Lower leg skin (tissue), 3 donors: ENCODE results near the gene TMEM154.

Source experiments
- POLR2A ChIP-seq, 2 donors: fragments of 450-650 bp; IDR thresholded peaks; one replicate each; pipeline ENCODE4 v1.6.1; 2016 to 2017; ENCODE audit warnings: antibody characterized with exemption in 2 of 2, mild to moderate bottlenecking in 1 of 2, moderate library complexity in 1 of 2
- TF ChIP-seq, protein P1 (sequence below), 3 donors: fragments of 450-650 bp; IDR thresholded peaks; one replicate each; pipeline ENCODE4 v1.5.1; 2016; ENCODE audit warnings: antibody characterized with exemption in 3 of 3, mild to moderate bottlenecking in 3 of 3, moderate library complexity in 2 of 3

DNA sequence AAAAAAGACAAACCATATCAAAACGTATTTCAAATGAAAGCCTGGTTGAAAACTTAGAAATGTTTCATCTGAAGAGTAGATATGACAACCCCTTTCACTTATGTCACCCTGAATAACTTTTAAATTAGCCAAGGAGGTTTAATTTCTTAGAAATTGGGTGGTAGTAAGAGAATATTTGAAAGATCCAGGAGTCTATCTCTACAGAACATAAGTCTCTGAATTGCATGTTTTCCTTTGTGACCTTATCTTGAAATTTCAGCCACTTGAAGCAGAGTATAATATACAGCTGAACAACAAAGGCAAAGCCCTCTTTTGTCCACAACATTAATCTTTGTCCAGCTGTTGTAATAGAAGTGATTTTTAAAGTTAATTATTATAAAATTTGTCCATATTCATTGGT, 49.5 kb downstream of the TMEM154 start:
- TF ChIP-seq, protein P1, sequence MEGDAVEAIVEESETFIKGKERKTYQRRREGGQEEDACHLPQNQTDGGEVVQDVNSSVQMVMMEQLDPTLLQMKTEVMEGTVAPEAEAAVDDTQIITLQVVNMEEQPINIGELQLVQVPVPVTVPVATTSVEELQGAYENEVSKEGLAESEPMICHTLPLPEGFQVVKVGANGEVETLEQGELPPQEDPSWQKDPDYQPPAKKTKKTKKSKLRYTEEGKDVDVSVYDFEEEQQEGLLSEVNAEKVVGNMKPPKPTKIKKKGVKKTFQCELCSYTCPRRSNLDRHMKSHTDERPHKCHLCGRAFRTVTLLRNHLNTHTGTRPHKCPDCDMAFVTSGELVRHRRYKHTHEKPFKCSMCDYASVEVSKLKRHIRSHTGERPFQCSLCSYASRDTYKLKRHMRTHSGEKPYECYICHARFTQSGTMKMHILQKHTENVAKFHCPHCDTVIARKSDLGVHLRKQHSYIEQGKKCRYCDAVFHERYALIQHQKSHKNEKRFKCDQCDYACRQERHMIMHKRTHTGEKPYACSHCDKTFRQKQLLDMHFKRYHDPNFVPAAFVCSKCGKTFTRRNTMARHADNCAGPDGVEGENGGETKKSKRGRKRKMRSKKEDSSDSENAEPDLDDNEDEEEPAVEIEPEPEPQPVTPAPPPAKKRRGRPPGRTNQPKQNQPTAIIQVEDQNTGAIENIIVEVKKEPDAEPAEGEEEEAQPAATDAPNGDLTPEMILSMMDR (IDR thresholded peaks at IDR 0.05) = no peak
- no peak for TF ChIP-seq POLR2A (IDR thresholded peaks at IDR 0.05)
